H9 (cell line): ENCODE results near the gene TBCEL. TPM values are rescaled to one million over a fixed set of nuclear protein-coding genes. Genes with fewer than 3 reads are reported as not detected.

Experiments
- DNase-seq: peaks from one replicate; pipeline ENCODE4 v3.0.0-alpha.2; 2017
- H2AFZ ChIP-seq: one replicate; pipeline ENCODE4 v1.6.1; 2013; ENCODE audit warnings: mild to moderate bottlenecking, low read length, control low read depth, moderate library complexity
- H2AK5ac ChIP-seq: 2 replicates; pipeline ENCODE4 v1.6.1; 2013; ENCODE audit warnings: low read length, control low read depth, mixed read lengths; ENCODE audit not compliant: insufficient read length
- H2BK120ac ChIP-seq: one replicate; pipeline ENCODE4 v1.6.1; 2013; ENCODE audit warnings: low read depth, mild to moderate bottlenecking, low read length, control low read depth, inconsistent platforms; ENCODE audit not compliant: poor library complexity, severe bottlenecking
- H2BK12ac ChIP-seq: 2 replicates; pipeline ENCODE4 v1.6.1; 2013; ENCODE audit warnings: low read length, control low read depth, mixed read lengths, low read depth; ENCODE audit not compliant: insufficient read length
- H2BK15ac ChIP-seq: 2 replicates; pipeline ENCODE4 v1.6.1; 2013; ENCODE audit warnings: low read depth, low read length, control low read depth
- H2BK20ac ChIP-seq: one replicate; pipeline ENCODE4 v1.6.1; 2013; ENCODE audit warnings: low read depth, mild to moderate bottlenecking, low read length, control low read depth, inconsistent platforms; ENCODE audit not compliant: poor library complexity, severe bottlenecking
- H2BK5ac ChIP-seq: 2 replicates; pipeline ENCODE4 v1.6.1; 2013; ENCODE audit warnings: low read length, control low read depth, mixed read lengths; ENCODE audit not compliant: insufficient read length
- H3K14ac ChIP-seq: 2 replicates; pipeline ENCODE4 v1.6.1; 2013; ENCODE audit warnings: low read length, control low read depth; ENCODE audit not compliant: insufficient read depth
- H3K18ac ChIP-seq: 2 replicates; pipeline ENCODE4 v1.6.1; 2013; ENCODE audit warnings: low read depth, mild to moderate bottlenecking, mixed read lengths, low read length, control low read depth; ENCODE audit not compliant: insufficient read length
- H3K23ac ChIP-seq: 2 replicates; pipeline ENCODE4 v1.6.1; 2013; ENCODE audit warnings: low read length, control low read depth, mixed read lengths, low read depth; ENCODE audit not compliant: insufficient read length
- H3K23me2 ChIP-seq: 2 replicates; pipeline ENCODE4 v1.6.1; 2013; ENCODE audit warnings: low read depth, mild to moderate bottlenecking, mixed read lengths, low read length, control low read depth; ENCODE audit not compliant: insufficient read length, poor library complexity, severe bottlenecking
- H3K27ac ChIP-seq: 2 replicates; pipeline ENCODE4 v1.5.1; 2013; ENCODE audit warnings: low read length, control low read depth, mixed read lengths, low read depth; ENCODE audit not compliant: insufficient read length
- H3K27me3 ChIP-seq: 2 replicates; pipeline ENCODE4 v1.6.1; 2013; ENCODE audit warnings: low read length, control low read depth, inconsistent platforms; ENCODE audit not compliant: insufficient read depth
- H3K4ac ChIP-seq: 2 replicates; pipeline ENCODE4 v1.6.1; 2013; ENCODE audit warnings: low read depth, mild to moderate bottlenecking, control low read depth, inconsistent platforms, low read length, moderate library complexity
- H3K4me1 ChIP-seq: 2 replicates; pipeline ENCODE4 v1.6.1; 2013; ENCODE audit warnings: low read length, control low read depth, inconsistent platforms; ENCODE audit not compliant: insufficient read depth
- H3K4me2 ChIP-seq: 2 replicates; pipeline ENCODE4 v1.6.1; 2013; ENCODE audit warnings: low read length, control low read depth, mixed read lengths; ENCODE audit not compliant: insufficient read length, insufficient read depth
- H3K56ac ChIP-seq: 2 replicates; pipeline ENCODE4 v1.6.1; 2013; ENCODE audit warnings: low read depth, mild to moderate bottlenecking, mixed read lengths, low read length, control low read depth; ENCODE audit not compliant: insufficient read length
- H3K79me1 ChIP-seq: 2 replicates; pipeline ENCODE4 v1.6.1; 2013; ENCODE audit warnings: low read depth, mild to moderate bottlenecking, moderate library complexity, low read length, control low read depth, inconsistent platforms; ENCODE audit not compliant: insufficient read depth, poor library complexity, severe bottlenecking
- H3K79me2 ChIP-seq: 2 replicates; pipeline ENCODE4 v1.6.1; 2013; ENCODE audit warnings: low read length, control low read depth, inconsistent platforms; ENCODE audit not compliant: insufficient read depth
- H3K9ac ChIP-seq: 2 replicates; pipeline ENCODE4 v1.6.1; 2013; ENCODE audit warnings: low read length, control low read depth, mixed read lengths; ENCODE audit not compliant: insufficient read length; ENCODE audit errors: extremely low read depth
- H3K9me3 ChIP-seq: one replicate; pipeline ENCODE4 v1.6.1; 2013; ENCODE audit warnings: low read depth, low read length, inconsistent platforms; ENCODE audit not compliant: control insufficient read depth
- H3T11ph ChIP-seq: one replicate; pipeline ENCODE4 v1.6.1; 2013; ENCODE audit warnings: mild to moderate bottlenecking, low read length, control low read depth, inconsistent platforms
- H4K20me1 ChIP-seq: one replicate; pipeline ENCODE4 v1.6.1; 2013; ENCODE audit not compliant: control insufficient read depth, insufficient read length, insufficient read depth
- H4K5ac ChIP-seq: 2 replicates; pipeline ENCODE4 v1.6.1; 2013; ENCODE audit warnings: low read depth, mild to moderate bottlenecking, mixed read lengths, low read length, control low read depth; ENCODE audit not compliant: insufficient read length
- H4K8ac ChIP-seq: replicated peaks from 2 replicates; pipeline ENCODE4 v1.6.1; 2013; ENCODE audit warnings: low read length, control low read depth, mixed read lengths, low read depth; ENCODE audit not compliant: insufficient read length
- H4K91ac ChIP-seq: 2 replicates; pipeline ENCODE4 v1.6.1; 2013; ENCODE audit warnings: low read depth, mild to moderate bottlenecking, moderate library complexity, mixed read lengths, low read length, control low read depth; ENCODE audit not compliant: insufficient read length
- H3K27ac Mint-ChIP-seq, 3 experiments: 2 replicates in 2 of 3; 3 replicates in 1 of 3; pipeline ENCODE4 v1.8.0; 2020 to 2021; ENCODE audit warnings: mixed read lengths in 3 of 3, mild to moderate bottlenecking in 1 of 3, moderate library complexity in 1 of 3
- H3K27me3 Mint-ChIP-seq: 2 replicates; pipeline ENCODE4 v1.8.0; 2021; ENCODE audit warnings: low read depth, mild to moderate bottlenecking, moderate library complexity, mixed read lengths
- H3K36me3 Mint-ChIP-seq, 3 experiments: 2 replicates in 2 of 3; 3 replicates in 1 of 3; pipeline ENCODE4 v1.8.0; 2020 to 2021; ENCODE audit warnings: low read depth in 3 of 3, mixed read lengths in 3 of 3; ENCODE audit not compliant: insufficient read depth in 1 of 3
- H3K4me1 Mint-ChIP-seq, 2 experiments: 2 replicates each; pipeline ENCODE4 v1.8.0; 2020; ENCODE audit warnings: mixed read lengths in 2 of 2
- H3K4me3 Mint-ChIP-seq, 2 experiments: 2 replicates in 1 of 2; 3 replicates in 1 of 2; pipeline ENCODE4 v1.8.0; 2020 to 2021; ENCODE audit warnings: mild to moderate bottlenecking in 2 of 2, mixed read lengths in 2 of 2, moderate library complexity in 1 of 2
- H3K9me3 Mint-ChIP-seq, 2 experiments: 2 replicates in 1 of 2; 3 replicates in 1 of 2; pipeline ENCODE4 v1.8.0; 2020; ENCODE audit warnings: mild to moderate bottlenecking in 2 of 2, mixed read lengths in 2 of 2, moderate library complexity in 1 of 2
- WGBS: extraction: QIAGEN DNeasy Blood & Tissue Kit; methylation state at CpG from one replicate; pipeline ENCODE4 v1.1.7; 2013; ENCODE audit warnings: missing lambda C conversion rate, low lambda C conversion rate, mixed read lengths; ENCODE audit not compliant: insufficient read length; ENCODE audit errors: extremely low coverage; 5-methylcytosine and 5-hydroxymethylcytosine counted together
- total RNA-seq: library from RNA; stranded (reverse); gene quantifications from 2 replicates; pipeline ENCODE4 v1.2.1, GENCODE V29; 2021
- TF ChIP-seq, protein P1 (sequence below): fragments of 200-600 bp; sonication (generic); conservative IDR thresholded peaks from 3 replicates; pipeline ENCODE4 v1.8.0; 2021; ENCODE audit warnings: antibody characterized with exemption, mild to moderate bottlenecking

The TBCEL gene
- total RNA-seq, 1 experiment from 2014 or later: 17.3 TPM

GRCh38 chr11:121071846-121072450 lies 48.0 kb downstream of the TBCEL start:
- peaks cover 19 to 20% of the 10 kb centered on the region in 2 experiments for H3K4me1 Mint-ChIP-seq
- DNase-seq: peak; percentile 39
- Histone ChIP-seq H2BK5ac (no peak overlapping the region), H3K27me3 (no peaks in the 10 kb centered on the region), H4K5ac (no peak overlapping the region), H3K23ac (no peak overlapping the region), H2BK20ac (no peak overlapping the region), H3K27ac (peak overlapping the region; percentile 66), H3K4me1 (no peaks in the 10 kb centered on the region), H2BK12ac (no peak overlapping the region), H4K91ac (no peak overlapping the region), H2BK120ac (no peak overlapping the region), H3K9me3 (no peaks in the 10 kb centered on the region), H2BK15ac (no peak overlapping the region), H3K14ac (no peak overlapping the region), H3K79me2 (no peaks in the 10 kb centered on the region), H3K4me2 (no peak overlapping the region), H3K56ac (no peak overlapping the region), H3T11ph (no peak overlapping the region), H3K18ac (no peak overlapping the region), H3K79me1 (no peaks in the 10 kb centered on the region), H3K23me2 (no peaks in the 10 kb centered on the region), H2AFZ (no peak overlapping the region), H3K9ac (no peak overlapping the region), H4K8ac (no peak overlapping the region), H3K4ac (no peak overlapping the region), H2AK5ac (no peak overlapping the region), H4K20me1 (no peaks in the 10 kb centered on the region)
- no peak overlapping the region for H3K4me3 Mint-ChIP-seq
- WGBS: no CpG with 5 or more reads among the region's 5 CpGs
- H3K9me3 Mint-ChIP-seq: no peaks in the 10 kb centered on the region; a peak in 1 of 5 replicates
- H3K27ac Mint-ChIP-seq: peak overlapping the region; percentile 89 to 97 (median 96)
- TF ChIP-seq, protein P1, sequence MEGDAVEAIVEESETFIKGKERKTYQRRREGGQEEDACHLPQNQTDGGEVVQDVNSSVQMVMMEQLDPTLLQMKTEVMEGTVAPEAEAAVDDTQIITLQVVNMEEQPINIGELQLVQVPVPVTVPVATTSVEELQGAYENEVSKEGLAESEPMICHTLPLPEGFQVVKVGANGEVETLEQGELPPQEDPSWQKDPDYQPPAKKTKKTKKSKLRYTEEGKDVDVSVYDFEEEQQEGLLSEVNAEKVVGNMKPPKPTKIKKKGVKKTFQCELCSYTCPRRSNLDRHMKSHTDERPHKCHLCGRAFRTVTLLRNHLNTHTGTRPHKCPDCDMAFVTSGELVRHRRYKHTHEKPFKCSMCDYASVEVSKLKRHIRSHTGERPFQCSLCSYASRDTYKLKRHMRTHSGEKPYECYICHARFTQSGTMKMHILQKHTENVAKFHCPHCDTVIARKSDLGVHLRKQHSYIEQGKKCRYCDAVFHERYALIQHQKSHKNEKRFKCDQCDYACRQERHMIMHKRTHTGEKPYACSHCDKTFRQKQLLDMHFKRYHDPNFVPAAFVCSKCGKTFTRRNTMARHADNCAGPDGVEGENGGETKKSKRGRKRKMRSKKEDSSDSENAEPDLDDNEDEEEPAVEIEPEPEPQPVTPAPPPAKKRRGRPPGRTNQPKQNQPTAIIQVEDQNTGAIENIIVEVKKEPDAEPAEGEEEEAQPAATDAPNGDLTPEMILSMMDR: no peak
- peaks cover 19 to 37% (median 27%) of the 10 kb centered on the region in 3 experiments for H3K36me3 Mint-ChIP-seq
- no peaks in the 10 kb centered on the region for H3K27me3 Mint-ChIP-seq
